Measurements from ENCODE around the gene TCP11X1.

DNA sequence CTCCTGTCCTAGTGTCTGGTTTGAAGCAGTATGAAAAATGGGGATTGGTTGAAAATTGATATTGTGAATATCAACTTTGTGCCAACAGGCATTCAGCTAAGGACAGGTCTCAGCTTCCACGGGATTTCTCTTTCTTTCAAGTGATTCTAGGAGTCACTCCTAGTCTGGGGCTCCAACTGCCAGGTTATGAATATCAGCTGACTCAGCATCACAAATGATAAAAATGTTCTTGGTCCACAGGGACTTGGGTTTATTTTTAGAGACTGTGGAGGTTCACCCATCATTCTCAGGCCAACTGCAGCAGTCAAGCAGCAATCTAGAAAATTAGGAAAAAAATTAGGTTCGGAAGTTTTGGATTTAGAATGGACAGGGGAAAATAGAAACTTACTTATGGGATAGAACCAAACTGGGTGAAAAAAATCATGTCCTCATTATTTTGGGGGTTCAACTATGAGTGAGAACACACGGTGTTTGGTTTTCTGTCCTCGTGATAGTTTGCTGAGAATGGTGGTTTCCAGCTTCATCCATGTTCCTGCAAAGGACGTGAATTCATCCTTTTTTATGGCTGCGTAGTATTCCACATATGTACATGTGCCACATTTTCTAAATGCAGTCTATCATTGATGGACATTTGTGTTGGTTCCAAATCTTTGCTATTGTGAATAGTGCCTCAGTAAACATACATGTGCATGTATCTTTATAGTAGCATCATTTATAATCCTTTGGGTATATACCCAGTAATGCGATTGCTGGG lies 29.0 kb upstream of the TCP11X1 start:
- no peak for TF ChIP-seq POLR2A (IDR thresholded peaks at IDR 0.05)
- TF ChIP-seq, protein P1, sequence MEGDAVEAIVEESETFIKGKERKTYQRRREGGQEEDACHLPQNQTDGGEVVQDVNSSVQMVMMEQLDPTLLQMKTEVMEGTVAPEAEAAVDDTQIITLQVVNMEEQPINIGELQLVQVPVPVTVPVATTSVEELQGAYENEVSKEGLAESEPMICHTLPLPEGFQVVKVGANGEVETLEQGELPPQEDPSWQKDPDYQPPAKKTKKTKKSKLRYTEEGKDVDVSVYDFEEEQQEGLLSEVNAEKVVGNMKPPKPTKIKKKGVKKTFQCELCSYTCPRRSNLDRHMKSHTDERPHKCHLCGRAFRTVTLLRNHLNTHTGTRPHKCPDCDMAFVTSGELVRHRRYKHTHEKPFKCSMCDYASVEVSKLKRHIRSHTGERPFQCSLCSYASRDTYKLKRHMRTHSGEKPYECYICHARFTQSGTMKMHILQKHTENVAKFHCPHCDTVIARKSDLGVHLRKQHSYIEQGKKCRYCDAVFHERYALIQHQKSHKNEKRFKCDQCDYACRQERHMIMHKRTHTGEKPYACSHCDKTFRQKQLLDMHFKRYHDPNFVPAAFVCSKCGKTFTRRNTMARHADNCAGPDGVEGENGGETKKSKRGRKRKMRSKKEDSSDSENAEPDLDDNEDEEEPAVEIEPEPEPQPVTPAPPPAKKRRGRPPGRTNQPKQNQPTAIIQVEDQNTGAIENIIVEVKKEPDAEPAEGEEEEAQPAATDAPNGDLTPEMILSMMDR (IDR thresholded peaks at IDR 0.05 in 4 of 5, conservative IDR thresholded peaks at IDR 0.05 in 1 of 5) = no peak
